ENCODE results near the gene ZBTB16.
A peak's percentile ranks its signal among the peaks of the same experiment; 100 is the strongest.

Gene ZBTB16

GRCh38 chr11:114088836-114089235 is 29.3 kb downstream of the ZBTB16 start:
- ChIA-PET POLR2A (ENCODE audit: low non-redundant PET) (no interaction called here), CTCF (no interaction called here)
- H3K27ac ChIP-seq: peak overlapping the region; percentile 47
- no peak for TF ChIP-seq CTCF (conservative IDR thresholded peaks at IDR 0.05; ENCODE audit: low read depth)
- no peak for DNase-seq (ENCODE audit: low spot score)

GRCh38 chr11:114089748-114090147 is 30.2 kb downstream of the ZBTB16 start:
- no peak for TF ChIP-seq CTCF (conservative IDR thresholded peaks at IDR 0.05; ENCODE audit: low read depth)
- POLR2A ChIA-PET (ENCODE audit: low non-redundant PET): no interaction called here

GRCh38 chr11:114090225-114090910 is 30.9 kb downstream of the ZBTB16 start:
- POLR2A ChIA-PET (ENCODE audit: low non-redundant PET): no interaction called here
- CTCF ChIA-PET: no interaction called here
- no peak for TF ChIP-seq CTCF (conservative IDR thresholded peaks at IDR 0.05; ENCODE audit: low read depth)
- H3K27ac ChIP-seq: peak overlapping the region; percentile 47
- no peak for DNase-seq (ENCODE audit: low spot score)

More at GRCh38 chr11:114089748-114090147, 30.2 kb downstream of the ZBTB16 start:
- DNase-seq (ENCODE audit: low spot score): no peak
- CTCF ChIA-PET: no interaction called here
- peak overlapping the region; percentile 47 for H3K27ac ChIP-seq

- peak overlapping the region; percentile 24 for H3K27ac ChIP-seq
- POLR2A ChIA-PET (ENCODE audit: low non-redundant PET): no interaction called here
- DNase-seq (ENCODE audit: low spot score): no peak
- CTCF ChIA-PET: no interaction called here
- TF ChIP-seq CTCF (conservative IDR thresholded peaks at IDR 0.05; ENCODE audit: low read depth): no peak
Observed at GRCh38 chr11:114090976-114091375, 31.5 kb downstream of the ZBTB16 start.

- TF ChIP-seq CTCF (conservative IDR thresholded peaks at IDR 0.05; ENCODE audit: low read depth): no peak
- ChIA-PET POLR2A (ENCODE audit: low non-redundant PET) (no interaction called here), CTCF (no interaction called here)
- DNase-seq (ENCODE audit: low spot score): no peak
- peak overlapping the region; percentile 24 for H3K27ac ChIP-seq
Observed at GRCh38 chr11:114091516-114092397, 32.2 kb downstream of the ZBTB16 start.

GRCh38 chr11:114092478-114092877 is 33.0 kb downstream of the ZBTB16 start:
- no peak for TF ChIP-seq CTCF (conservative IDR thresholded peaks at IDR 0.05; ENCODE audit: low read depth)
- ChIA-PET CTCF (no interaction called here), POLR2A (ENCODE audit: low non-redundant PET) (no interaction called here)
- DNase-seq (ENCODE audit: low spot score): no peak
- peak overlapping the region; percentile 24 for H3K27ac ChIP-seq
